ENCODE results near the gene ZNF583. TPM values are rescaled to one million over a fixed set of nuclear protein-coding genes. Genes with fewer than 3 reads are reported as not detected.

The ZNF583 gene
- total RNA-seq, 1 donor from 2014 or later: 7.2 TPM

GRCh38 chr19:56474308-56474707, 70.2 kb downstream of the ZNF583 start:
- DNase-seq (ENCODE audit: low read depth): no peak

GRCh38 chr19:56476093-56476492, 72.0 kb downstream of the ZNF583 start:
- DNase-seq (ENCODE audit: low read depth): no peak

Other genes starting within 250 kb of the ZNF583 start
- gene GALP, start 228.3 kb upstream of the ZNF583 start, total RNA-seq: not detected in 2 replicates
- not detected in 2 replicates for gene ZSCAN5B, start 206.5 kb upstream of the ZNF583 start, total RNA-seq
- not detected in 2 replicates for gene ZSCAN5C, start 202.1 kb upstream of the ZNF583 start, total RNA-seq
- gene EDDM13, start 131.6 kb upstream of the ZNF583 start, total RNA-seq: not detected in 2 replicates
- 4.7 and 5.7 TPM in 2 replicates for gene ZSCAN5A, start 89.5 kb upstream of the ZNF583 start, total RNA-seq
- gene ZNF582, start 10.8 kb upstream of the ZNF583 start, total RNA-seq: 1.2 and 4.2 TPM in 2 replicates
- 3.3 and 13.4 TPM in 2 replicates for gene ZNF667, start 73.0 kb downstream of the ZNF583 start, total RNA-seq
- 2.1 and 10.1 TPM in 2 replicates for gene ZNF471, start 103.5 kb downstream of the ZNF583 start, total RNA-seq
- 8.7 and 10.9 TPM in 2 replicates for gene ZFP28, start 134.6 kb downstream of the ZNF583 start, total RNA-seq
- gene ZNF470, start 163.1 kb downstream of the ZNF583 start, total RNA-seq: 3.8 and 8.2 TPM in 2 replicates
- gene ZNF71, start 191.0 kb downstream of the ZNF583 start, total RNA-seq: 7.5 and 15.8 TPM in 2 replicates
- gene SMIM17, start 238.8 kb downstream of the ZNF583 start, total RNA-seq: 0.30 TPM in 1 of 2 replicates, not detected in the other